ENCODE results near the gene MAPKAPK2.

Gene MAPKAPK2

DNA sequence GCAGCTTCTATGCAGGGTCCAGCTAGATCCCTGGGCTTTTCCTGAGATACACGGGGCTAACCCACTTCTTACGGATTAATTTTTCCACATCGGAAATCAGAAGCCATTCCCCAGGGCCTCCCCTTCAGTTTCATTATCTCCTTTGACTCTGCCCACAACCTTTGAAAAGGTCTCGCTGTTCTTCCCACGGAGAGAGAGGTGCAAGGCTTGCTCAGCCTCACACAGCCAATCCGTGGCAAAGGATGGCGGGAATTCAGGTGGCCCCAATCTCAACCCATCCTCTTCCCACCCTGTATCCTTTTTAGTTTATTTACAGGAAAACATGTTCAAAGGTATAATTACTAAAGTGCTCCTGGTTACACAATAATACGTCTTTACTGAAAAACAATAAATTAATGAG, 702 bp upstream of the MAPKAPK2 start:
- DNase-seq (ENCODE audit: low read depth), result no peak

DNA sequence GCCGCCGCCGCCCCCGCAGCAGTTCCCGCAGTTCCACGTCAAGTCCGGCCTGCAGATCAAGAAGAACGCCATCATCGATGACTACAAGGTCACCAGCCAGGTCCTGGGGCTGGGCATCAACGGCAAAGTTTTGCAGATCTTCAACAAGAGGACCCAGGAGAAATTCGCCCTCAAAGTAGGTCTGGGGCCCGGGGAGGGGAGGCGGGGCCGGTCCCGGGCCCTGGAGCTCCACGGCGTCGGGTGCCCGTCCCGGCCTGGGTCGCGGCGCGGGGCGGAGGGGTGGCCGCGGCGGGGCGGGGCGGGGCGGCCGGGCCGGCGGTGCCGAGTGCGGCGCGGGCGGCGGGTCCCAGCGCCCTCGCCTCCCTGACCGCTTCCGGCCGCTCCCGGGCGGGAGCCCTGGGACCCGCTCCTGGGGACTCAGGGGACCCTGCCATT, 646 bp downstream of the MAPKAPK2 start:
- no peak for DNase-seq (ENCODE audit: low read depth)

DNA sequence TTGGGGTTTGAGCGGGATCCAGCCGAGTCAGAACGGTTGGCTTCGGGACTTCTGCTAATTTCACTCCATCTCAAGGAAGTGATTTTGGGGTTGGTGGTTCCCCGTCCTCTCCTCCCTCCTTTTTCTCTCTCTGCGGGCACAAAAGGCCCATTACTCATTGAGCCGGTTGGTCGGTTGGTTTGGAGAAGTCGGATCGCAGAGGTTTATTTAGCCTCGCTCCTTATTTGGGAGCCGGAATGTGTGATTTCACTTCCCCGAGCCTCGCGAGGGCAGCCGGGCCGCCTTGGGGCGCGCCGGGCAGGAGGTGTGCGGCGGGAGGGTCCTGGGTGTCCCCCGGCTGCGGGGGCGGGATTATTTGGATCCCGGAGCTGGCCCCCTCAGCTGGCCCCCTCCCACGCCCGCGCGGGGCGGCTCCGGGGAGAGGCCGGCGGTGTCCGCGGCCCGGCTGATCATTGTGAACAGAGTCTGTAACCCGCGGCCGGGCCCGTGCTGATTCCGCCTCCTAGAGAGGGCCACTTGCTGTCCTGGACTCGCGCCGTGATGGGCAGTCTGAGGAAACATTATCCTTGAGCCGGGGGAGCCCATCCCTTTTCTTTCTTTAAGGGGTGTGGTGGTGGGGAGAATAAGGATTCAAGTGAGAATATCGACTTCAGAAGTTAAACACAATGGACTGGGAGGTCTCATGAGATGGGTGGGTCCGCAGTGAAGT, 1.2 kb downstream of the MAPKAPK2 start:
- no peak for DNase-seq (ENCODE audit: low read depth)

DNA sequence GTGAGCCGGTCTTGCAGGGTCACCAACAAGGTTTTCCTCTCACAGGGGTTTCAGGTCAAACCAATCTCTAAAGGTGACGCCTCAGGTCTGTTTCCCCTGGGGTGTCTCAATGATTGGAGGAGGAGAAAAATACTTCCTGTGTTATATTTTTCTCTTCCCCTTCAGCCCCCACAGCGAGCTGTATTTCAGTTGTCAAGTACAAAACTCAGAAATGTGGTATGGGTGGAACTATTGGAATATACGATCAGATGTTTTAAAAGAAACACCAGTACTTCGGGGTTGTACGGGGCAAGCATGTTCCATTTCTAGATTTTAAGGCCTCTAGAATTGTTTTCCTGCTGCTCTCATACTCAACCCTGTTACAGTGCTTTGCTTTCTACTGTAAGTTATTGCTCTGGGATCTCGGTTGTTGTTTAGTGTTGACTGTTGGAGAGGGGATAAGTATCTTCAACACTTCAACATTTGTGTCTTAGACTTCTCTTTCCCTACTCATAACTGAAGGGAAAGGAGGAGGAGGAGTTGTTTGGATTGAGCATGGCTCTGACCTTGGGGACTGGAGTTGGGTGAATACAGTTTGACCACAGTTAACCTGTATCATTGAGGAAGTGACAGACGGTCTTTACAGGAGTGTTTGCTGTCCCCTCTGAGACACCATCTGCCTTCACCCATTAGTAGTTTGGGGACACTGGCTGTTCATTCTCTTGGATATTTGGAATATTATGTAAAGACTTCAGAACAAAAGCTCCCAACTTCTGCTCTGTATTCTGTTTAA, 2.0 kb downstream of the MAPKAPK2 start:
- no peak for DNase-seq (ENCODE audit: low read depth)

DNA sequence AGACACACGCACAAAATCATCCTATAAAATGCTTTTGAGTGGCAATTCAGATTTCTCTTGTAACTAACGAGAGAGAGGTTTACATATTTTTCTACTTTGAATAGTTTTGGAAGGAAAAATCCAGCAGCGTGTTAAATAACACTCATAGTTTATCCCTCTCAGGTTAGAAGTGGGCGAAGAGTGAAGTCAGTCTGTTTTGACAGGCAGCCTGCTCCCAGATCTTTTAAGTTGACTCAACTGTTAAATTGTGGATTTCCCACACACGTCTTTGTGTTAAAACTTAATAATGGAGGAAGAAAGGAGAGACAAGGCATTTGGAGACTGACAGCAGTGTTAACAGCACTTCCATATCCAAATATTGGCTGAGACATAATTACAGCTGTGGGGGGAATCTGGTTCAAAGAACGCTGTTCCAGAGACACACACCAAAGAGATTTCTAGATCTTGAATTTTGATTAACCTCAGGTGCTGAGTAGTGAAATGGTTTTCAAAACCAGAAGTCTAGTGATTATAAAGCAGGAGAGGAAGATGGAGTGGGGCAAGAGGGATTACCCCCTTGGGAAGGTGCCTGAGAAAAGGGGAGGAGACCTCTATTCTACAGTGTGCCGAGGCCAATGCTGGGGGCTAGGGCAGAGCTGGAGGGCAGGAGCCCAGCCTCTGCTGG, 2.7 kb downstream of the MAPKAPK2 start:
- DNase-seq (ENCODE audit: low read depth), result no peak

DNA sequence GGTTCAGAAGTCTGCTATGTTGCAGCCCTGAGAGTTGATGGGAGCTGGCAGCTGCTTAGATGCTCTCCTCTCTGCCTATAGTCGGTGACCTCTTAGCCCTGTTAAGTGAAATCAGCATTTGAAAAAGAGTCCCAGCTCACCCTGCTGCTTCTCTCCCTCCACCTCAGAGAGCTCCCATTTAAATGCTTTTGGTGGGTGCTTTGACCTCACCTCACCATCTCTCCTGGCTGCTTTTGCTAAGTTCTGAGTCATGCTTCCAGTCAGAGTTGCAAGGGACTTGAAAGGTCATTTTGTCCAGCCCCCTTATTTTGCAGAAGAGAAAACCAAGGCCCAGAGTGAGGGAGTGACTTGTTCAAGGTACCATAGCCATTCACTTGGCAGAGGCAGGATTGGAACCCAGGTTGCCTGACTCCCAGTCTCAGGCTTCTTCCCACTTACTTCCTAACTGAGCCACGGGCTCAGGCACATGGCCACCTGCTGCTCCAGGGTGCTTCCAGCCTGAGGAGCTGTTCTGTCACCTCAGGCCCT, 3.3 kb downstream of the MAPKAPK2 start:
- DNase-seq (ENCODE audit: low read depth), result no peak

DNA sequence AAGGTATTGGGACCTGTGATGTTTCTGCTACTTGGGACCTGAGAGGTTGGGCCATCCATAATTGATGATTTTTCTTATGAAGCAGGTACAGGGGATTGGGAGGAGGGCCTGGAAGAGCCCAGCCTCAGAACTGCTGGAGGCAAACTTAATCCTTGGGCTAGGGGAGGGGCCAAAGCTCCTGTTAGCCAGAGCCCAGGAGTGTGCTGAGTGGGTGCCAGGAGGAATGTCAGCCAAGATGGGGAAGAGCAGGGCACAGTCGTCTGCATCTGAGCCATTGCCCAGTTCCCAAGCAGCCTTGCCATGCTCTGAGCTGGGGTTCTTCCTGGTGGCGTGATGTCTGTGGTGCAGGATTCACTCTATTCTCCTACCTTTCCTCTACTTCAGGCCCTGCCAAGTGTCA, 5.8 kb downstream of the MAPKAPK2 start:
- DNase-seq (ENCODE audit: low read depth), result no peak

DNA sequence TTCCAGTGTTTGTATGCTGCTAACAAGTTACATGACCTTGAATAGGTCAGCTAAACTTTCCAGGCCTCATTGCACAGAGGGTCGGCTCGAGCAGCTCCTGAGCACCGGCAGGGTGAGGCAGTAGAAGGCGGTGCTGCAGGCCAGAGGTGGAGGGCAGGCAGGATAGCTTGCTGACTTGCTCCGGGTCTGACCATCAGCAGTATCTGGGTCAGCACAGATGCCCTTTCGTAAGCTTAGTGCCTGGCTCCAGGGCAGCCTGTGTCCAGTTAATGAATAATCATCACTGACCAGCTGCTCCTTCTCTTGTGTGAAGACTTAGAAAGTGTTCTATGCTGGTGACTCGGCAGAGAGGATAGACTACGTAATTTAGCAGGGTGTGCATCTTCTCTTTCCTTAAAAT, 6.9 kb downstream of the MAPKAPK2 start:
- DNase-seq (ENCODE audit: low read depth), result no peak

DNA sequence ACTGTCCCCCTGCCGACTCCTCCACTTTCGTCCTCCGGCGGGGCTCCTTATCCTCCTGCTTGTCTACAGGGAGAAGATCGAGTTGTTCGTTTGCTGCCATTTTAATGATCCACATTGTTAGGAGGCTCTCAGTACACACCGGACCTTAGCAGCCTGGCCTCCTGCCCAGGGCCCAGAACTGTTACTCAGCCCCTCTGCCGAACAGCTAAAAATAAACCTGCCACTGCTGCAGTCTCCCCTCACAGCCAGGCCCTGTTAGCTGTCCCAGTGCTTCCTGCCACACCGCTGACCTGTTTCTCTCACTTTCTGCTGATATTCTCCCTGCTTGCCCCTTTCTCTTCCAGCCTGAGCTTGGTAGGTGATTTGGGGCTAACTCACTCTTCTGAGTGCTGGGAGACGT, 8.3 kb downstream of the MAPKAPK2 start:
- DNase-seq (ENCODE audit: low read depth), result no peak

DNA sequence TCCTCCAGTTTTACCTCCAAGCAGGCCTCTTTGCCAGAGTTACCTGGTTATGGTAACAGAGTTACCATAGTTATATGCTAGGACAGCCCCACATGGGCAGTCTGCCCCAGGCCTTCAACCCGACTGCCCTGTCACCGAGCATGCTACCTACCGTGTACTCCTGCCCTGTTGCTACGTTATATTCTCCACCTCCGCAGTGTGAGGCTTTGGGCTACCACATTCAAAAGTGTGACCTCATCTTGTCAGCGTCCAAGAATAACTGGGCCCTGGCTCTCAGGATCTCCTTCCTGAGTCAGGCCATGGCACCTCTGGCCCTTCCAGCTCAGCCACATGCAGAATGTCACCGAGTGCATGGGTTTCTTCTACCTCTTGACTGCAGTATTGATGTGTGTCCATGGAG, 8.9 kb downstream of the MAPKAPK2 start:
- no peak for DNase-seq (ENCODE audit: low read depth)

DNA sequence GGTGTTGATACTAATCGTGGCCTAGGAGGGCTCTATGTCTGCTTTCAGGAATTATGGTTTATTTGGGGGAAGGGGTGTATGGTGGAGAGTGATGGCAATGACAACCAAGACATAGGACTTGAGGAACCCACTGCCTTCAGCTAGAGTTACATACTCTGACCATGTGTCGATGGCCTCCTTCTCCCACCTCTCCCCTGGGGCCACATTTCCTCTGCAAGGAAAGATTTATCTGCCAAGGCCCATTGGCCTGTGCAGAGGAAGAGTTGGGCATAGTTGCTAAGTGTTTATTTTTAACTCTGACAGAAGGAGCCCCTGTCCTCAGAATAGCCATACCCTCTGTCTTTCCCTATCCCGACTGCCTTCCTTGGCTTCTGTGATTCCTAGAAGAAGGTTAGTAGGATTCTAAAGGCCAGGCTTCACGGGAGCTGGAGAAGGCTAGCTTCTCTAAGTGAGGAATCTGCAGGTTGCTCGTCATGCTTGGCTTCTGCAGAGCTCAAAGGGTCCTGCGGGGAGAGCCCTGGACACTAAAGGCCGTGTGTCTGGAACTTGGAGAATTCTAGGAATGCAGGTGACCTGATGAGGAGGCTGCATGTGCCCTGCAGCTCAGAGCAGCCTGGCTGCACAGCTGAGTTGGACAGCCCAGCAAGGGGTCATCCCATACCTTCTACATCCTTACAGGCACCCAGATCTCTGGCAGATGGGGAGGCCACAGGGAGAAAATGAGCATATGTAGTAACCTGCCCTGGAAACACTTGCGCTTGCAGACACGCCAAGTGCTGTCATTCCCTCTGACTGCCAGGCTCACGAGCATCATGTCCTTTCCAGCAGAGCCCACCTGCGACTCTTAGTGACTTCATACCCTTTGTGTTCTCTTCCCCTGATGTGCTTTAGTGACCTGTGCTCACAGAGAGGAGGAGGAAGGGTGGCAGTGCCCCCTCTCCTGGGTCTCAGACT, 9.7 kb downstream of the MAPKAPK2 start:
- DNase-seq (ENCODE audit: low read depth), result no peak

DNA sequence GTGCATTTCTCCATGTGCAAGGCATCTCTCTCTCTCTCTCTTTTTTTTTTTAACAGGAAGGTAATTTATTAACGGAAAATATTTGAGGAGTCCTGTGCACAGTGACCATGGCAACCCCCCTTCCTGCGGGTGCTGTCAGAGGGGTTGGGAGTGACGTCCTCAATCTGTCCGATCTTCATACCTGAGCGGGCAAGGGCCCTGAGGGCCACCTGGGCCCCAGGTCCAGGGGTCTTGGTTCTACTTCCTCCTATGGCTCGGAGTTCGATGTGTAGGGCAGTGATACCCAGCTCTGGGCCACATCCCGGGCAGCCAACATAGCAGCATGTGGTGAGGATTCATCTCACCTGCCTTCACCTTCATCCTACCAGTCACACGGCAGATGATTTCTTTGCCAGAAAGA, 11.0 kb downstream of the MAPKAPK2 start:
- DNase-seq (ENCODE audit: low read depth), result no peak

DNA sequence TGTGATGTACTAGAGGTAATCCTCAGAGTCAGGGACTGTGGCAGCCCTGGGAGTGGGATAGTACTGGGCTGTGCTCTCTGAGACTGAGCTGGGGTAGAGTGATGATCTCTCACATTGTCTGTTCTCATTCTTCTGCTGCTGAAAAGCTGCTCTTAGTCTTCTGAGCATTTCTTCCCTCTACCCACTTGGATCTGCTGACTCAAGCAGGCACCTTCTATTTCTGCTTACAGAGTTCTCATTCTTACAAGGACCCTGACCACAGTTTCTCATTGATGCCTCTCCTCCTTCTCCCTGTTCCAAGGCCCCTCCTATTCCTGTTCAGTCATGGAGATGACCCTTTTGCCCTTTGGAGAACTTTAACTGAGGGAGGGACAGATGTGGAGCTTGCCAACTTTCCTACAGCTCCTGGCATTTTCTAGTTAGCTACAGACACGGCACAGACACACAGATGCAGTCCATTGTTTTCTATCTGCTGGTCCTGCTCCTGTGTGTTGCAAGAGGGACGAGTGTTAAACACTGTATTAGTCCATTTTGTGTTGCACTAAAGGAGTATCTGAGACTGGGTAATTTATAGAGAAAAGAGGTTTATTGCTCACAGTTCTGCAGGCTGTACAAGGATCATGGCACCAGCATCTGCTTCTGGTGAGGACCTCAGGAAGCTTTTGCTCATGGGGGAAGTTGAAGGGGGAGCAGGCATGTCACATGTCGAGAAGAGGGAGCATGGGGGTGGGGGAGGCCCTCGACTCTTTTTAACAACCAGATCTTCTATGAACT, 12.3 kb downstream of the MAPKAPK2 start:
- DNase-seq (ENCODE audit: low read depth), result no peak

DNA sequence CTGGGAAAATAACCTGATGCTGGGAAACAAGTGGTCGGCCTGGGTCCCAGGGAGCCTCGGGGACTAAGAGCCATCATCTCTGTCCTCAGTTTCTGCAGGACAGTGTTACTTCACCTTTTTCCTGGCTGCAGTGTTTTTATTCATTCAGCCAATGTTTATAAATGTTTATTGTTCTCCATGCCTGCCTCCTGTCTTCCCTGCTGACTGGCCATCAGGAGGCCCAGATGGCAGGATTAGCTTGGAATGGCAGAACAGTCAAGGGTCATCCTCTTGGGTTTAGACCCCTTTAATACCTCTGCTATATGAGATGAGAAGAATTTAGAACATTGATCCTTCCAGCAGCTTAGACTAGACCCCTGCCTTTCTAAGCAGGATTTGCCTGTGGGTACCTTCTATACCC, 13.3 kb downstream of the MAPKAPK2 start:
- DNase-seq (ENCODE audit: low read depth), result no peak

DNA sequence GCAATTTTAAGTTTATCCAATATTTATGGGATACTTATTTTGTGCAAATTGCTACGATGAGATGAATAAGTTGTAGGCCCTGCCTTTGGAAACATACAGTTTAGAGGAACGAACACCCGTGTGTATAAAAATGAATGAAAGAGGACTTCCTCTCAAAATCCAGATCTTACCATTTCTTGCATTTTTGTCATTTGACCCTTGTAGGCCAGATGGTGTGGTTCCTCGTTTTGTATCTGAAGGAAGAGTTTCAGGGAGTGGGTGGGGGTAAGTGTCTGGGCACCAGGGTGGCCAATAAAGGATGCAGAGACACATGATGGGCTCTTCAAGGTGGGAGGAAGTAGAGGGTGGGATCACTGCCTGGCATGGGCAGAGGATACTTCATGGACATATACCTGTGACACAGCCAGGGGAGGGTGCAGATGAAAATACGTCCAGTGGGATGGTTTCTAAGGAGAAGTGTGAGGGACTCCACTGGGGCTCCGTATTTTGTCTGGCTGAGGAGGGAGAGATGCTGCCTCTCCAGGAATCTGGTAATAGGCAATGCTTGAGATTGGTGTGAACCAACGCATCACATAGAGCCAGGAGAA, 14.4 kb downstream of the MAPKAPK2 start:
- DNase-seq (ENCODE audit: low read depth), result no peak

DNA sequence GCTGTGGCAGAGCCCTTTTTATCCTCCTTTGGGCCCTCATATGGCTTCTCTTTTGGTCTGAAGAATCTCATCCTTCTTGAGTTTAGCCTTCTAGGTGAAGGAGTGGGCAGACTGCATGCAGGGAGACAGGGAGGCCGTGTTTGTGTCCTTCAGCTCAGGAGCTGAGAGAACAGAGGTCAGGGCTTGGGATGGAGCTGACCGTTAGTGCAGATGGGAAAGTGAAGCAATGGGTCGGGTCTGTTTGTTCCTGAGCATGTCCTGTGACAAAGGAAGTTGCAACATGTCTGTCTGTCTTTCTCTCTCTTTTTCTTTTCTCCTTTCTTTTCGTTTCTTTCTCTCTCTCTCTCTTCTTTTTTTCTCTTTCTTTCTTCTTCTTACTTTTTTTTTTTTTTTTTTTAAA, 14.9 kb downstream of the MAPKAPK2 start:
- DNase-seq (ENCODE audit: low read depth), result no peak

DNA sequence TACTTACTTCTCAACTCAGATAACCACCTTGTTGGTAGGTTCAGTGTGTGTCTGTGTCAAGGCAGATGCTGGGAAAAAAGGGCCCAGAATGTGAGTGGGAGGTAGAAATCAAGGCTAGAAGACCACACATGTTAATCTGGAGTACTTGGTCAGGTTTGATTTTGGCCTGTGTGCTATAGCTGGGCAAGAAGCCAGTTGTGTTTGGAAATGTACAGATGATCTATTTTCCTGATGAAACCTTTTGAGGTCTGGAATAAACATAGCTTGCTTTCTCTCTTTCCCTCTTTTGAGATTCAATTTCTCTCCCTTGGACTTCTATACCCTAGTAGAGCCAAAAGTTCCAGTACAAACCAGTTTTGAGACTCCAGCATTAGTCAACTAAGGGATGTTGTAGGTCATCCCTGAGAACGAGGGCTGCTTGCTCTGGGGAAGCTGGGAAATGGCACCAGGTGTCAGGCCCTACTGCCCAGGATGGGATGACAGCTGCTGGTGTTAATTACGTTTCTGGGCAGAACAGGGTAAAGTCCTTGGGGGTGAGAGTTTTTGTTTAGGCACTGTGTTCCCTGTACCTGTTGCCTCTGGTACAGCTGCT, 15.8 kb downstream of the MAPKAPK2 start:
- DNase-seq (ENCODE audit: low read depth), result no peak

DNA sequence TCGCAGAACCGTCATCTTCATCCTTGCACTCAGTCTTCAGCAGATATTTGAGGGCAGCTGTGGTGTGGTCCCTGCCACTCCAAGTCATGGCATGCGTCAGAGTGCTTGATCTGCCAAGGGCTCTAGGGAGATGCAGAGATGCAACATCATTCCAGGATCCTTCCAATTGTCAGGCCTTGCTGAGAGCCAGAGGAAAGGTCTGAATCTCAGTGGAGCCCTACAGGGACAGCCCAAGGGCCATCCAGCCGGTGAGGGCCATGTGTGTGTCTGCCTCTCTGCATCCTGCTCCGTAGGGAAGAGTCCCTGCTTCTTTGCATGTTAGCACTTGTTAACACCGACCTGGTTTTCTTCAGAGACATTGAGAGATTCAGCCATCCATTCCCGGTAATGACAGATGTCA, 17.6 kb downstream of the MAPKAPK2 start:
- no peak for DNase-seq (ENCODE audit: low read depth)

DNA sequence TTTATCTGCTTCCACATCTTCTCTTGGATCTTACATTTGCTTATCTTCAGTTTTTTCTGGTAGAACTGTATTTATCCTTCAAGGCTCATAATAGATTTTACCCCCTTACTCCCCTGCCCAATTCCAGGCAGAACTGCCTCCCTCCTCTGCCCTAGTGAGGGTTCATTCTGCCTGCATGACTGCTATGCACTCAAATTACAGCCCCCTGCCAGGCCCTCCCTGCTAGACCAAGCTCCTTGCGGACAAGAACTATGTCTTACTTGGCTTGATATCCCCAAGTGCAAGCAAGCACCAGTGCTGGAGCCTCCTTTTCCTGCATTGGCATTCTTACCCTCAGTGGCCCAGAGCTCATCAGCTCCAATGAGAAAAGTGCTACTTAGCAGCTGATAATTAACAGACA, 18.1 kb downstream of the MAPKAPK2 start:
- DNase-seq (ENCODE audit: low read depth), result no peak

DNA sequence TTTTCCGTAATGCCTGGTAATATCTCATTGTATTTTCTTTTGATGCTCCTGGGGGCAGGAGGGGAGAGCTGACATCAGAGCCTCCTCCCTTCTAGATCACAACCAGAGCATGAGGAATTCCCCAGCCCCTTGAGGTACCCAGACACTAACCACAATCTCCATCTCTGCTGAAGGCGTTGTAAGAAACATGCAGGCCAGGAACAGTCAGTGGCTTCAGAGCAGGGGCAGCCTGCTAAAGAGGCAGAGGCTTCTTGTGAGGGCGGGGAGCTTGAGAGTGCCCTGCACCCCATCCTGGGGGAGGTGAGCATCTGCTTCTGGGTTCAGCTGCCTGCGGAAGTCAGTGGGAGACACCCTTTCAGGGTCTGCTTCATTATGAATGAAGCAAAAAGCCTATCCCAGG, 19.0 kb downstream of the MAPKAPK2 start:
- DNase-seq (ENCODE audit: low read depth), result no peak
